ENCODE results near the gene MN1.

GRCh38 chr22:27761665-27762064, 39.9 kb downstream of the MN1 start:
- TF ChIP-seq POLR2A (IDR thresholded peaks at IDR 0.05) (no peak), CTCF (IDR thresholded peaks at IDR 0.05) (no peak), POLR2AphosphoS5 (IDR thresholded peaks at IDR 0.05) (no peak)

Measured in breast epithelium (tissue), 3 donors.